Measurements from ENCODE around the gene CDK6.
A peak's percentile ranks its signal among the peaks of the same experiment; 100 is the strongest.

Gene CDK6

DNA sequence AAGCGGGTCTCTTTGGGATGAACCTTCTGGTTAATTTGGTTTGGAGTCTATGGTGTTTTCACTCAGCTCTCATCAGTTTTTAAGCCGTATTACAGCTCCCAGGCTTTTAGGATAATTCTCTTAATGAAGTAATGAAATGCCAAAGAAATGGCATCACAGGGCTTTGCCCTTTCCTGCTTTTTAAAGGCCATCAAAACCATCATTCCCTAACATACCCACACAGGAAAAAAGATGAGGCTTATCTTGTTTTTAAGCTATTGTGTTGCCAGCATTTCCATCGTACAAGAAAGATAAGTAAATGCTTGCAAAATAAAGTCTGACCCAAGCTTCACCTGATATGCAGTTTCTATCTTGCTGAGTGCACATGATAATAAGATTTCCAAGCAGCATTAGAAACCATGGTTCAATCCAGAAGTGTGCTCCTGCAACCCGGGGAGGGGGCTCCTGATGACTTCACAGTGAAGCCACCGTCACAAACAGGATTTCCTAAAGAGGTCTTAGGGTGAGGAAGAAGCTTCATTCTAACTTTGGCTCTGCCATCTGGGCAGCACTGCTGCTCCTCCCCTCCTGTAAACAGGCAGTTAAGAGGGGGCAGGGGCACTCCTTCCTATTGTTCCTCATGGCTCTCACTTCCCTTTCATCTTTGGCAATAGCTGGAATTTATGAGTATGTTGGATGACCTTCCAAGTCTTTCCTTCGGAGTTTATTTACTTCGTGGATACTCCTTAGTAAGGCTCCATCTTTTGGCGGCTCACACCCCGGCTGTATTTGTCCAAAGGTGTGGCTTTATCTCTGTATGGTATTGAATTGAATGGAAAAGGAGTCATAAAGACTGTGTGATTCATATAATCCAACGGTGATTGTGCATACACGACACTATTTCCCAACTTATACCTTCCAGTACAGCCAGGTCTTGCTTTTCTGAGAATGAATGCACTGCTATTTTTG, 191.0 kb downstream of the CDK6 start:
- DNase-seq, result peak in 3 of 42 donors; percentile 13 to 33 (median 29)
- intact Hi-C loops (cut with DNase I), result no loop called here

DNA sequence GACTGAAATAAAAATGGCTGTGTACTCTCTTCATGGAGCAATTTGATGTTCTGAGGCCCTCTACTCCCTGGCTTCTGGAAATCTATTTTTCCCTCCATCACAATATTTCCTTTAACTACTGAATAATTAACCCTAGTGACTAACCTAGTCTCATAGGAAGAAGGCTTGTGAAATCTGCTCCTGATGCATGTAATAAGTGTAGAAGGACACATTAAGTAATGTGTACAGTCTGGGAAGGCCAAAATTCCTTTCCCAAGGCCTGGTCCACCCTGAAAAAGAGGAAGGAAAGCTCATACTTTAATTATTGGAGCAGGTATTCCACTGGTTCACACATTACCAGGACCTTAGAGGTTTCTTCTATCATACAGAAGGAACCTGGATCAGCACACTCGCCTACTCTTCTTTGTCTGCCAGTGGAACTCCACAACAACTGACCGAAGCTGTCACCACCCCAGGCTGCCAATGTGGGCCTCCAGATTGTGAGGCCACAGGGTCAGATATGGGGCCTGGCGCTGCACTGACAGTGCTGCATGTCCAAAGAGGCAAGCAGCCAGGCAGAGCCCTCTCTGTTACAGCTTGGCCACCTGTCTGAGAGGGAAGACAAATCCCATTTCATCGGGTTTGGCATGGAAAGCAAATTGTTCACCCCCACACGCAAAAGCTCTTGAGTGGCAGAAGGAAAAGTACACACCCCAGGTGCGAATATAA, 191.8 kb downstream of the CDK6 start:
- intact Hi-C loops (cut with DNase I), result no loop called here
- DNase-seq, result peak in 38 of 42 donors; percentile 12 to 79 (median 44)

DNA sequence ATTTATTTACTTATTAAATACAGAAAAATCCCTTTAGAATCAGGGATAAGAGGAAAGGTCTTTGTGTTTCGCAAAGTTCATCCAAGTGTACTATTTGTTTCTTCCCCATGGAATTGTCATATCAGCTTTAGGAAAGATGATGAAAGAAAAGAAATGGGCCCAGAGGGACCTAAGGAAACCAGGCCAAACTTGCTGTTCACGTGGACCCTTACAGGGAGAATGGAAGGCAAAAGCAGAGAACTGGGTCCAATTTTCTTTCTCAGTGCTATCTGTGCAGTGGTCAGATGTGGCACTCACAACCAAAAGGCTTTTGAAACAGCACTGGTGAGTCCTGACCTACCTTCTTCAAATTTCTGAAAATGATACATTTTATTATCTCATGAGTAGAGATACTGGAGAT, 192.6 kb downstream of the CDK6 start:
- DNase-seq, result no peak
- intact Hi-C loops (cut with DNase I), result no loop called here

DNA sequence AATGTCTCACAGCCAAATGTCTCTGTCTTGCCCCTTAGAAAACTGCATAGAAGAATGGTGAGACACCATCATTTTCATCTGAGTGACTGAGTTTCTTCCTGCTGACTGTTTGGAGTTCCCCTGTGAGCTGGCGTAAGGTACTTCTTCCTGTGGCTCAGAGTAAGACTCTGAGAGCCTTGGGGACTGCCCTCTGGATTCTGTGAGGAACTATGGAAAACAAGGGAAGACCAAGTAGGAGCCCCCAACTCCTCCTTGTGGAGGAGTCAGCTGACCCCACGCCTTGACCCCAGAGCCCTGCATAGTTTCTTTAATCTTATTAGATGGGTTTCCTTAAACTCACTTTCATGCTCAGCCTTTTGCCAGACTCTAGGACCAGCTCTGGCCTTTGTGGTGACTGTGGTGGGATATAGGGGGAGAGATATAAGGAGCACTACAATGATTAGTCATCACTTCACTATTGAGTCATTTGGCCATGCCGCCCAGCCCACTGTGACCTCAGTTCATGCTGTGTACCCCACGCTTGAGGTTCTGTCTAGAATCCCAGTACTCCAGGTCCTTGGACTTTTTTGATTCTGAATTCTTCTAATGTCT, 194.4 kb downstream of the CDK6 start:
- no peak for DNase-seq
- intact Hi-C loops (cut with DNase I), result no loop called here

DNA sequence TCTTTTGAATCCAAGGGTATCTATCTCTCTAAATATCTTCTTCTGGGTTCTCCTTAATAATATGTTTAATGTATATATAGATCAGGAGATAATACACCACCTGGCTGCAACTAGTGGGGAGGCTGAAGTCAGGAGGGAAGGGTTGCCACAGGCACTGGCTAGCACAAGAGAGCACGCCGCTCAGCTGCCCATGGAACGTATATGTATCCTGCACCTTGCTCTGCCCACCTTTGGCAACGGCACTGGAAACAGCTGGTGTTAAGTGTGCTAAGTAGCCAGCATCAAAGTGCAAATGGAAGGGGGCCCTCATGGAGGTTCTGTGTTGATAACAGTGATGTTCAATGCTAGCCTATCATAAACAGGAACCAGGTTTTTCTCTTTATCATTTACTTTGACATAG, 196.4 kb downstream of the CDK6 start:
- intact Hi-C loops (cut with DNase I), result no loop called here
- no peak for DNase-seq

DNA sequence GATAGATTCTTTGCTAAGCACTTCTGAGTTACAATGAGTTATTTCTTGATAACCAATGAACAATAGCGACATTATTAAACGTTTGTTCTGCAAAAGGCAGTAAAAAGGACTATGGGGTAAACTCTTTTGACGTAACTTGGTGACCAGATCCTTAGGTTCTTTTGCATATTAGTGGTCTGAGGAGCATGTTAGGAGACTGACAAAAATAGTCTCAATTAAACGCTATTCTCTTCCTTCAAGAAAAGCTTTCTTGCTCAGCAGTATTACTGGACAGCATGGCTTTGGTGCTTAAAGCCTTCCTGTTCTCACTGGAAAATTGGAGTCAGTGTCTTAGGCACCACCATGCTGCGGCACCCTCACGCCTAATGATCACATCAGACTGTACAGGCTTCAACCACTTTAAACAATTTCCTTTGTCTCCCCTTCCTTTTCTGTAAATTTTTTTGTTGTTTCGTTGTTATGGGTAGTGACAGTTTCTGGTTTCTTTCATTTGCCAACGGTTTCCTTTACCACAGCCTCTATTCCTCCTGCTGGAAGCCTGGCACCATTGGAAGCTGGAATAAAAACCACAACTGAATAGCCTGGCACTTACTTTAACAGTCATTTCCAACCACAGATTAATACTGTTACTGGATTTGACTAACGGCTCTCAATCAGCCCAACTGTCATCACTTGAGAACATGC, 197.0 kb downstream of the CDK6 start:
- intact Hi-C loops (cut with DNase I), result no loop called here
- DNase-seq, result no peak

DNA sequence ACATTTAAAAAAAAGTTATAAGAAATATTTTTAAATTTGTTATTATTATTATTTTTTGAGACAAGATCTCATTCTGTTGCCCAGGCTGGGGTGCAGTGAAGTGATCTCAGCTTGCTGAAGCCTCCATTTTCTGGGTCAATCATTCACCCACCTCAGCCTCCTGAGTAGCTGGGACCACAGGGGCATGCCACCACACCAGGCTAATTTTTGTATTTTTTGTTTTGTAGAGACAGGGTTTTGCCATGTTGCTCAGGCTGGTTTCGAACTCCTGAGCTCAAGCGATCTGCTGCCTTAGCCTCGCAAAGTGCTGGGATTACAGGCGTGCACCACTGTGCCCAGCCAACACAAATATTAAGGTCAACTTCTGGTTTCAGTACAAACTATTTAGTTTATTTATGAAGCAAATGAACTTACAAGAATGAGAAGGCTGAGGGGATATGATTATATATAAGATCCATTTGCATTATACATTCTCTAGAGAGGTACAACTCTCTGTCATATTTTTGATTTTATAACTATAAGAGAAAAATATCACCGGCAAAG, 200.3 kb downstream of the CDK6 start:
- DNase-seq, result no peak
- intact Hi-C loops (cut with DNase I), result no loop called here

DNA sequence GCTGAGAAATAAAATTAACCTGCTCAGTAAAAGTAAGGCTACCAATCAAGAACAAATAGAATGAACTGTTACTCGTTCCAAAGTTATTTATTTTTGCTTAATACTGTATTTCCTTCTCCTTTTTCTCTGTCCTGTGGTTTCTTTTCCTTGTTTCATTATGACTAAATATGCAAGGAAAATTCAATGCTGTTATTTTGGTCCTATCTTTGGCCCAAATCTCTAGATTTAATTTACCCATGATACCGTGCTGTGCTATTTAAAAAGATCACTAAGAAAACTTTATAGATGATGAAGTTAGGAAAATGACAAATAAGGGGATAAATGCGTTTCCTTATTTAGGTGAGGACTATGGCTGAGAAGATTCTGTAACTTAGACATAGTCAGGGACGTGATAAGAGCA, 200.8 kb downstream of the CDK6 start:
- no peak for DNase-seq
- intact Hi-C loops (cut with DNase I), result no loop called here

DNA sequence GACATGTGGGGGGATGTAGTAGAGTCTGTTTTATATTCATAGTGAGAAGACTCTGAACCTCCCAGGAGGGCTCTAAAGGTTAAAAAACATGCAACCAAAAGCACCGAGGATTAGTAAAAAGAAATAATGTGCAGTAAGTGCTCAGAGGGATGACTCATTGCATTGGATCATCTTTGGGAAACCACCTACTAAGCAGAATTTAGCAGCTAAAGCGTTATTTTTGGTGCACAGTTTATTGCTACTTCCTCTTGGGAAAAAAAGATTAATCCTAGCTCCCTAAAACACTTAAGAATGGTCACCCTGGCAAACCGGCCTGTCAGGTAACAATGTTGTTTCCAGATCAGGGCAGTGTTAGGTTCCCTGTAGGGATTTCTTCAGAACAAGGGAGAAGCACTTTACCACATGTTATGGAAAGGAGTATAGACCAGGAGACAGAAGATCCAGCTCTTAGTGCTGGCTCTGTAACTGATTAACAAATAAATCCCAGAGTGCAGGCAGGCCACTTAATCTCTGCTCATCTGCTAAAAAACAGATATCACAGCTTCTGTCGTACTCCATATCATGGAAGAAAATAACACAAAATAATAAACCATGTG, 201.4 kb downstream of the CDK6 start:
- DNase-seq, result peak in 3 of 42 donors; percentile 33 to 53 (median 35)
- intact Hi-C loops (cut with DNase I), result no loop called here

DNA sequence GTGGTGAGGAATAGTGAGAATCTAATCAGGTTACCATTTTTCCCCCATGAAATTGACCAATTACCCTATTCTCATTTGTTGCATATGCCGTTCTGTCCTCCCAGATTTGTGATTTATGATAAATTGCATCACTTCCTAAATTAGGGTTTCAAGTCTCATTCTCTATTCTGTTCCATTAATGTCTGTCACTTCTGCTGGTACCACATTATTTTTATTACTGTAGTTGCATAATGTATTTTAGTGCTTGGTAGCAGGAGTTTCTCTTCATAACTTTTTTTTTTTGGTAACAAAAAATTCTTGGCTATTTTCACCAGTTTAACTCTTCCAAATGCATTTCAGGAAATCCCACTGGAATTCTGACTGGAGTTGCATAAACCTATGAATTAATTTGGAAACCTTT, 202.2 kb downstream of the CDK6 start:
- DNase-seq, result no peak
- intact Hi-C loops (cut with DNase I), result no loop called here

DNA sequence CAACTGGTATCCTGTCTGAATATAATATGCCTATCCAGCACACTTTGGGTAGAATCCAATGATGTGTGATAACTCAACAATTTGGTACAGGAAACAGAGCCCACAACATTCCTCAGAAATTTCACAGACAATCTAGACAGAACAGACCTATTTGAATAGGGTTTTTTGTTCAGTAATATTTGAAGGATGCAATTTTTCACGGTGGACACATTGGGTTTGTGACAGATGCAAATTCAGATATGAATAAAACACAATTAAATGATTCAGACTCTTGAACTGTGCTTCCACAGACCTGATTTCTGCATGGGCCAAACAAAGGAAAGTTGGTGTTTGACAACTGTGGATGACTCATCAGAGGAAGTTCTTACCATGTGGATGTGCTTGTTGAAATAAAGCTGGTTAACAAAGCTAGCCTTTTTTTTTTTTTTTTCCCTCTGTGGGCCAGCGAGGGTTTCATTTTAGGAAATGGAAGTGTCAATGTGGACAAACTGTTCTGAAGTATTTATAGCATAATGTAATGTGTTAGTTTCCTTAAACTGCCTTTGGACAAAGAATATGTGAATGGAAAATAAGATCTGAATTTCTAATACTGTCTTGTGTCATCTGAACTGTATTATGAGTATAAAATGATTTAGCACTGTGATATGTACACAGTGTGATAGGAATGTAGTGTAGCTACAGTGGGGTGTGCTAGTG, 203.0 kb downstream of the CDK6 start:
- peak in 16 of 42 donors; percentile 42 to 83 (median 58) for DNase-seq
- intact Hi-C loops (cut with DNase I), result no loop called here

DNA sequence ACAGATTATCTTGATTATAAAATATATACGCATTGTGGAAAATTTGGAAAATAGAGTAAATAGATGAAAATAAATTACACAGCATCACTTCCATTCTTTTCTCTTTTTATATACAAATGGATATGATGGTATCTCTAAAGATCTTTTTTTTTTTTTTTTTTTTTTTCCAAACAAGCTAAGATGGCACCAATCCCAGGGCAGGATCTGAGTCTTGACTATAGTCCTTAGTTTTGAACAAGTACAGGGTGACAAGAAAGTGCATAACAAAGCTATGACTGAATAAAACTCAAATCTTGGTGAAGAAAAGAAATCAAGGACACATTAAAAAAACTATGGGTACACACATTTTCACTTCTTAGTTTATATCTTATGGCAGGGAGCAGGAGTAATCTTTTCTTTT, 203.6 kb downstream of the CDK6 start:
- no peak for DNase-seq
- intact Hi-C loops (cut with DNase I), result no loop called here

DNA sequence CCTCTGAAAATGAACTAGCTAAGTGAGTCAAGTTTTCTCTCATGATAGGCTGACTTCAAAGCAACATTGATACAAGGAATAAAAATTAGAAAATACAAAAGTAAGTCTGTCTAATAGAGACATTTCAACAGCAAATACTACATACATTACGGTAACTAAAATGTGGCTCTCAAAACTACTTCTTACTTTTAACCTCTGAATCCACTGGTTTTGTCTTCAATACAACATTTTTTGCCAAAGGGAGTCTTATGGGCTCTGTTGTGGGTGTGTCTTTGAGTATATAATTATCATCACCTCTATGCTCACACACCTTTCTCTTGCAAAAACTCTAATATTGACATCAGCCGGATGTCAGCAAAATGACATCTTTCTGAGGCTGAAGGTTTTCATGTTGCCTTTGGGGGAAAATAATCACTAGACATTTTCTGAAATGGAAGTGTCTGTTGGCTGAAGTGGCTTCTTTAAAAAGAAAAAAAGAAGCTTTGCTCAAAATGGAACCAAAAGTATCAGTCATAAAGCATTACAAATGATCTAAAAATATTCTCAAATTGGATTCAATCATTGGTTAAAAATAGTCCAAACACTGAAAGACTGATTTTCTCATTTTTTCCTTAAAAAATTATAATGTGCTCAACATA, 204.4 kb downstream of the CDK6 start:
- intact Hi-C loops (cut with DNase I), result no loop called here
- DNase-seq, result no peak

DNA sequence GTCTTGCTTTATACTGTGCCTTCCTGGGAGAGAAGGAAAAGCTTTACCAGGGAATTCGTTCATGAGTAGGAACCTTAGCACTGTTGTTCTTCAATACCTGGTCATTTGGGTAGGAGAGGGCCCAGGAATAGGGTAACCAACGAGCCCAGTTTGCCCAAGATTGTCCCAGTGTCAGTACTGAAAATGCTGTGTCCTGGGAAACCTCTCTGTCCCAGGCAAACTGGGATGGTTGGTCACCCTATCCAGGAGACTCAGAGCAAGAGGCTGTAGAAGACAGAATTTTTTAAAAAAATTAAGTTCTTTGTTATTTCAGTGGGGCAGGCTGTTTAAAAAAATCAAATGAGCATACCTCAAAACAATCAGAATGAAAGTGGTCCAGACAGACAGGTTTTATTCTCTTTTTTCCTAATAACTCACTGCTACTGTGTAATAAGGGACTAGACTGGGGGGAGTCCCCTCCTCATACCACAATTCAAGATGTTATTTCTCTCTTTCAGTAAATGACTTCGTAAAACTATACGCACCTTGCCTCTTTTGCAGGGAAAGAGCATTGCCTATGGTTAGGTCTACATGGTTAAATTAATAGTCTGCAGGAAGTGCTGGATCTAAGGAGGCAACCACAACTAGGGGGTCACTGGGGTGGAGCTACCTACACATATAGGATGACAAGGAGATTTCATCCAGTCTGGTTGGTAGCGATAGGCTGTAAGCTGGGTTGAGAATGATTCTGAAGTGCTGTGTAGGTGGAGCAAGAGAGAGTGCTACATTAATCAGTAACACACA, 205.1 kb downstream of the CDK6 start:
- DNase-seq, result peak in 2 of 42 donors; percentile 24 to 29
- intact Hi-C loops (cut with DNase I), result no loop called here

DNA sequence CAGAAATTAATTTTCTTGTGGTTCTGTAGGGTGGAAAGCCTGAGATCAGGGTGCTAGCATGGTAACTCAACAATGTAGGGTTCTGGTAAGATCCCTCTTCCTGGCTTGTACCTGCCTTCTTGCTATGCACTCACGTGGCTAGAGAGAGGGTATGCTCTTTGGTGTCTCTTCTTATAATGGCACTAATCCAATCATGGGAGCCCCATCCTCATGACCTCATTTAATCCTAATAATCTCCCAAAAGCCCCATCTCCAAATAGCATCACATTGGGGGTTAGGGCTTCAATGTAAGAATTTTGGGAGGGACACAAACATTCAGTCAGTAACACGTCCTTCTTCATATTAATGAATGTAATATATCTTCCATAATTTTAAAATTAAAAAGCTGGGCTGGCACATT, 206.6 kb downstream of the CDK6 start:
- intact Hi-C loops (cut with DNase I), result loop anchor here (10.0 kb wide), 1 partner anchor 55 kb away; no protein-coding TSS in a partner anchor
- no peak for DNase-seq

DNA sequence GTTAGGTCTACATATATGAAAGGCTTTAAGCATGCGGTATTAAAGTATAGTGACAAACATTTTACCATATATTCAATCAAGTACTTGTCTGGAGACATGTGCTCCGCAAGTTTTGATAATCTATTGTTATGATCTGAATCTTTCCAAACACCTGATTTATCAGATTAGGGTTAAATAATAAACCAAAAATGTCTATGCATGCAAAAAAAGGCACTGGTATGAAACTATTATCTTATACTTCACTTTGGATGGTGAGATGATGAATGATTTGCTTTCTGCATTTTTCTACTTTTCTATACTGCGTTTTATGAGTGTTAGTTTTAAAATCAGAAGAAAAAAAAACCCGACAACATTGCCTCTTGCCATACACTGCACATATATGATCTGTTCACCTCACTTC, 208.4 kb downstream of the CDK6 start:
- intact Hi-C loops (cut with DNase I), result loop anchor here (10.0 kb wide), 1 partner anchor 57 kb away; no protein-coding TSS in a partner anchor
- no peak for DNase-seq

Measured in head of caudate nucleus (tissue), 42 donors.